ENCODE data around the gene PCDHGC3. TPM values are rescaled to one million over a fixed set of nuclear protein-coding genes. Genes with fewer than 3 reads are reported as not detected.

The PCDHGC3 gene
- total and polyA plus RNA-seq, 2 of the 13 experiments (the other 11 are each of a cell fraction or from before 2014, with no cell fraction given) = 0.20 to 0.30 TPM

DNA sequence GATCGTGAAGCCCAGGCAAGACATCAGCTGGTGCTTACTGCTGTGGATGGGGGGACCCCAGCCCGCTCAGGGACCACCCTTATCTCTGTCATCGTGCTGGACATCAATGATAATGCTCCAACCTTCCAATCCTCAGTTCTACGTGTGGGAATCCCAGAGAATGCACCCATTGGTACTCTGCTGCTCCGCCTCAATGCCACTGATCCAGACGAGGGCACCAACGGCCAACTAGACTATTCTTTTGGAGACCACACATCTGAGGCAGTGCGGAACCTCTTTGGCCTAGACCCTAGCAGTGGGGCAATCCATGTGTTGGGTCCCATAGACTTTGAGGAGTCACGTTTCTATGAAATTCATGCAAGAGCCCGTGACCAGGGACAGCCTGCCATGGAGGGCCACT, 14.1 kb downstream of the PCDHGC3 start:
- Histone ChIP-seq H4K20me1 (ENCODE audit: insufficient read depth, low read length) (no peaks in the 10 kb centered on the region), H3K27ac (ENCODE audit: extremely low read length, insufficient read depth, low read length) (no peak overlapping the region), H3K79me2 (ENCODE audit: insufficient read depth, low read length) (no peaks in the 10 kb centered on the region), H3K36me3 (replicated peaks in 1 of 2; ENCODE audit: control insufficient read depth in 1 of 2, insufficient read depth in 2 of 2, low read length in 2 of 2) (no peaks in the 10 kb centered on the region), H3K4me1 (ENCODE audit: insufficient read depth, low read length) (no peaks in the 10 kb centered on the region), H3K9me3 (ENCODE audit: low read length) (no peaks in the 10 kb centered on the region), H2AFZ (ENCODE audit: low read length) (no peak overlapping the region), H3K4me2 (ENCODE audit: low read depth, low read length) (no peak overlapping the region), H3K9ac (ENCODE audit: insufficient read depth, low read depth, low read length) (no peak overlapping the region), H3K27me3 (ENCODE audit: control insufficient read depth in 1 of 2, insufficient read depth in 2 of 2, low read length in 2 of 2) (peaks cover 3 to 39% of the 10 kb centered on the region in 2 experiments; a peak in 4 of 5 replicates), H3K4me3 (replicated peaks in 1 of 3; ENCODE audit: insufficient read depth in 1 of 3, low read depth in 2 of 3, low read length in 3 of 3) (no peak overlapping the region)
- TF ChIP-seq ZNF570 (CRISPR knock-in tag; IDR thresholded peaks at IDR 0.05; ENCODE audit: borderline replicate concordance) (no peak), ZNF354B (CRISPR knock-in tag; IDR thresholded peaks at IDR 0.05) (no peak), ZNF501 (CRISPR knock-in tag; IDR thresholded peaks at IDR 0.05) (no peak), GABPA (IDR thresholded peaks at IDR 0.05; ENCODE audit: low read depth, low read length) (no peak), GABPA (CRISPR knock-in tag; IDR thresholded peaks at IDR 0.05; ENCODE audit: low read depth) (no peak), MTA3 (CRISPR knock-in tag; IDR thresholded peaks at IDR 0.05) (no peak)
- TF ChIP-seq, protein P1, sequence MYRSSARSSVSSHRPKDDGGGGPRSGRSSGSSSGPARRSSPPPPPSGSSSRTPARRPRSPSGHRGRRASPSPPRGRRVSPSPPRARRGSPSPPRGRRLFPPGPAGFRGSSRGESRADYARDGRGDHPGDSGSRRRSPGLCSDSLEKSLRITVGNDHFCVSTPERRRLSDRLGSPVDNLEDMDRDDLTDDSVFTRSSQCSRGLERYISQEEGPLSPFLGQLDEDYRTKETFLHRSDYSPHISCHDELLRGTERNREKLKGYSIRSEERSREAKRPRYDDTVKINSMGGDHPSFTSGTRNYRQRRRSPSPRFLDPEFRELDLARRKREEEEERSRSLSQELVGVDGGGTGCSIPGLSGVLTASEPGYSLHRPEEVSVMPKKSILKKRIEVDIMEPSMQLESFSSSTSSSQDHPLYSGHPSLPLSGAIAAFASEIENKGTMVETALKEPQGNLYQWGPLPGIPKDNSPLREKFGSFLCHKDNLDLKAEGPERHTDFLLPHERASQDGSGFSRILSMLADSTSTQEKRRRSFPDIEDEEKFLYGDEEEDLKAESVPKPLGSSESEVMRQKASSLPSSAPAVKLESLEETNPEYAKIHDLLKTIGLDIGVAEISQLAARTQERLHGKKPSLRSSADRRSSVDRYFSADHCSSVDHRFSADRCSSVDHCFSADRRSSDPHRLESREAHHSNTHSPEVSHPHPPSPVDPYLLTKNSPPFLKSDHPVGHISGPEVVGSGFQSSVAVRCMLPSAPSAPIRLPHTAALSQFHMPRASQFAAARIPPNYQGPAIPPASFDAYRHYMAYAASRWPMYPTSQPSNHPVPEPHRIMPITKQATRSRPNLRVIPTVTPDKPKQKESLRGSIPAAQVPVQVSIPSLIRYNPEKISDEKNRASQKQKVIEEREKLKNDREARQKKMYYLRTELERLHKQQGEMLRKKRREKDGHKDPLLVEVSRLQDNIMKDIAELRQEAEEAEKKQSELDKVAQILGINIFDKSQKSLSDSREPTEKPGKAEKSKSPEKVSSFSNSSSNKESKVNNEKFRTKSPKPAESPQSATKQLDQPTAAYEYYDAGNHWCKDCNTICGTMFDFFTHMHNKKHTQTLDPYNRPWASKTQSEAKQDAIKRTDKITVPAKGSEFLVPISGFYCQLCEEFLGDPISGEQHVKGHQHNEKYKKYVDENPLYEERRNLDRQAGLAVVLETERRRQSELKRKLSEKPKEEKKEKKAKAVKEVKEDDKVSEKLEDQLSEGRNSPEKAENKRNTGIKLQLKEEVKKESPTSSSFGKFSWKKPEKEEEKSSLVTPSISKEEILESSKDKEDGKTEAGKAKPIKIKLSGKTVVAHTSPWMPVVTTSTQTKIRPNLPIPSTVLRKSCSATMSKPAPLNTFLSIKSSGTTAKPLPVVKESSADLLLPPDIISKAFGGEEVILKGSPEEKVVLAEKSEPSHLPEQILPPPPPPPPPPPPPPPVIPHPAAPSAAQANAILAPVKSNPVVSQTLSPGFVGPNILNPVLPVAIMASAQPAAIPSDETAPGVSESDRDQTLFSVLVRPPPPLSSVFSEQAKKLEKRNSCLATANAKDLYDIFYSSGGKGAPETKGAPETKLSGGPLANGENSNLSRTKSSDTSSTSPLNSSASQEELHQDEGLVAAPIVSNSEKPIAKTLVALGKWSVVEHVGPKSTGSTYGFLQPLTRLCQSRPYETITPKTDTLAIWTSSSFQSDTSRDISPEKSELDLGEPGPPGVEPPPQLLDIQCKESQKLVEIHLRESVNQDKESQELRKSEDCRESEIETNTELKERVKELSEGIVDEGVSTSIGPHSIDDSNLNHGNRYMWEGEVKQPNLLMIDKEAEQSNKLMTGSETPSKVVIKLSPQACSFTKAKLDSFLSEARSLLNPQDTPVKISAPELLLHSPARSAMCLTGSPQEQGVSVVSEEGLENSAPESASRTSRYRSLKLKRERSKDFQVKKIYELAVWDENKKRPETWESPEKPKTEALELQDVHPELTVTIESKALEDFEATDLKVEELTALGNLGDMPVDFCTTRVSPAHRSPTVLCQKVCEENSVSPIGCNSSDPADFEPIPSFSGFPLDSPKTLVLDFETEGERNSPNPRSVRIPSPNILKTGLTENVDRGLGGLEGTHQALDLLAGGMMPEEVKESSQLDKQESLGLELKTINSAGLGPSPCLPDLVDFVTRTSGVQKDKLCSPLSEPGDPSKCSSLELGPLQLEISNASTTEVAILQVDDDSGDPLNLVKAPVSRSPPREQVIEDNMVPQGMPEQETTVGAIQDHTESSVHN (CRISPR knock-in tag; IDR thresholded peaks at IDR 0.05) = no peak
- no peak for FAIRE-seq
- no peak for ATAC-seq
- no peak for DNase-seq (ENCODE audit: low spot score)
- POLR2A ChIA-PET = no interaction called here
- in situ Hi-C loops (cut with HindIII; ENCODE audit: extremely low pct_ligation_motif_present, low pct_unique_long_range_greater_than_20kb) (no loop called here), intact Hi-C loops (cut with micrococcal nuclease; ENCODE audit: unreplicated experiment) (no loop called here)
- 25% methylated on average over 4 of the region's 10 CpGs for WGBS (ENCODE audit: low lambda C conversion rate)
- CTCF ChIA-PET (ENCODE audit: low intra/inter-chr PET ratio, low total read pairs) = no interaction called here
- no TSS peak for BruUV-seq (replicated peaks)
